ENCODE results near the gene MAGI2.

GRCh38 chr7:79340212-79340611 lies 113.3 kb downstream of the MAGI2 start:
- TF ChIP-seq CTCF (IDR thresholded peaks at IDR 0.05; ENCODE audit: extremely low read depth in 1 of 2, insufficient read depth in 1 of 2, low read depth in 1 of 2, low read length in 2 of 2), result no peak
- no peak for TF ChIP-seq POLR2AphosphoS5 (IDR thresholded peaks at IDR 0.05; ENCODE audit: insufficient read depth, low read depth, low read length)
- no peak for TF ChIP-seq EZH2 (IDR thresholded peaks at IDR 0.05; ENCODE audit: borderline replicate concordance, low read depth, low read length, severe bottlenecking)
- TF ChIP-seq MAX (IDR thresholded peaks at IDR 0.05; ENCODE audit: insufficient read depth, insufficient read length), result no peak
- TF ChIP-seq MYC (IDR thresholded peaks at IDR 0.05; ENCODE audit: low read depth, low read length), result no peak
- TF ChIP-seq POLR2A (IDR thresholded peaks at IDR 0.05; ENCODE audit: low read depth, low read length), result no peak
- TF ChIP-seq JUN (IDR thresholded peaks at IDR 0.05; ENCODE audit: borderline replicate concordance, insufficient read depth, insufficient read length, low read depth), result no peak
- TF ChIP-seq GATA2 (IDR thresholded peaks at IDR 0.05; ENCODE audit: insufficient read depth, insufficient read length, low read depth, low read length), result no peak
- no peak for TF ChIP-seq FOS (IDR thresholded peaks at IDR 0.05; ENCODE audit: borderline replicate concordance, insufficient read depth, low read length)
